ENCODE data around the gene ZNF609. TPM values are rescaled to one million over a fixed set of nuclear protein-coding genes. Genes with fewer than 3 reads are reported as not detected.

ZNF609 gene
- total RNA-seq, 4 donors from 2014 or later = 38.3 to 53.7 (median 45.3) TPM

DNA sequence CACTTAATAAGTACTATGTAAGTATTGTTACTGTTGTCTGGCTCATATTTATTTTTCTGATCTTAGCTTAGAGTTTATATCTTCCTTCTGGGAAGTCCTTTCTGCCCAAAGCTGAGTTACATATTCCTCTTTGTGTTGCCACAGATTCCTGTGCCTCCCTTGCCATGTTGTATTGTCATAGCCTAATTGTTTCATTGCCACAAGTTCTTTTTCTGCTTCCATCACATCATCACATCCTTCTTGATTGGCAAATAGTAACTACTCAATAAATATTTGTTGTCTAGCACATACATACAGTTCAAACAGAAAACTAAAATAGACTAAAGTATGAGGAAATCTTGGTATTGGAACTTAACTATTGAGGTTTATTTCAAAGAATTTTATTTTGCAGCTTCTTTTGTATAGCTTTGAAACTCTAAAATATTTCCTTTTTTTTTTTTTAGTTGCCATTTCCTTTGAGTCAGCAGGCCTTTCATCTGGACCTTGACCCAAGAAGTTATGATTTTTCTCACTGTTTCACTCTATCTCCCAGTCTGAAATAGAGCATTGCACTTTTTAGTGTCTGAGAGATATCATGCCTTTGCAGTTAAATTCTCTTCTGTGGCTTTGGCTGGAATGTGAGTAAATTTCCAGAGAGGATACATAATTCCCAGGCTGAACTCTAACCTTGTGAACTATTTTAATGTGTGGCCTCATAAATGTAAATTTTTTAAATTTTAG lies 98.2 kb downstream of the ZNF609 start:
- H3K9me3 ChIP-seq = no peaks in the 10 kb centered on the region
- H3K4me1 ChIP-seq = peaks cover 0 to 30% (median 20%) of the 10 kb centered on the region in 4 donors
- no peaks in the 10 kb centered on the region for H3K27me3 ChIP-seq
- intact Hi-C loops (cut with DNase I) = no loop called here
- TF ChIP-seq POLR2A (IDR thresholded peaks at IDR 0.05; ENCODE audit: low read depth) = no peak
- no peak for TF ChIP-seq POLR2AphosphoS5 (IDR thresholded peaks at IDR 0.05)
- TF ChIP-seq, protein P1, sequence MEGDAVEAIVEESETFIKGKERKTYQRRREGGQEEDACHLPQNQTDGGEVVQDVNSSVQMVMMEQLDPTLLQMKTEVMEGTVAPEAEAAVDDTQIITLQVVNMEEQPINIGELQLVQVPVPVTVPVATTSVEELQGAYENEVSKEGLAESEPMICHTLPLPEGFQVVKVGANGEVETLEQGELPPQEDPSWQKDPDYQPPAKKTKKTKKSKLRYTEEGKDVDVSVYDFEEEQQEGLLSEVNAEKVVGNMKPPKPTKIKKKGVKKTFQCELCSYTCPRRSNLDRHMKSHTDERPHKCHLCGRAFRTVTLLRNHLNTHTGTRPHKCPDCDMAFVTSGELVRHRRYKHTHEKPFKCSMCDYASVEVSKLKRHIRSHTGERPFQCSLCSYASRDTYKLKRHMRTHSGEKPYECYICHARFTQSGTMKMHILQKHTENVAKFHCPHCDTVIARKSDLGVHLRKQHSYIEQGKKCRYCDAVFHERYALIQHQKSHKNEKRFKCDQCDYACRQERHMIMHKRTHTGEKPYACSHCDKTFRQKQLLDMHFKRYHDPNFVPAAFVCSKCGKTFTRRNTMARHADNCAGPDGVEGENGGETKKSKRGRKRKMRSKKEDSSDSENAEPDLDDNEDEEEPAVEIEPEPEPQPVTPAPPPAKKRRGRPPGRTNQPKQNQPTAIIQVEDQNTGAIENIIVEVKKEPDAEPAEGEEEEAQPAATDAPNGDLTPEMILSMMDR (IDR thresholded peaks at IDR 0.05) = no peak
- TF ChIP-seq EP300 (IDR thresholded peaks at IDR 0.05) = no peak
- H3K4me3 ChIP-seq = no peak overlapping the region
- no peaks in the 10 kb centered on the region for H3K36me3 ChIP-seq
- no peak for DNase-seq (ENCODE audit: extremely low spot score)
- H3K27ac ChIP-seq (replicated peaks in 1 of 4) = no peak overlapping the region

DNA sequence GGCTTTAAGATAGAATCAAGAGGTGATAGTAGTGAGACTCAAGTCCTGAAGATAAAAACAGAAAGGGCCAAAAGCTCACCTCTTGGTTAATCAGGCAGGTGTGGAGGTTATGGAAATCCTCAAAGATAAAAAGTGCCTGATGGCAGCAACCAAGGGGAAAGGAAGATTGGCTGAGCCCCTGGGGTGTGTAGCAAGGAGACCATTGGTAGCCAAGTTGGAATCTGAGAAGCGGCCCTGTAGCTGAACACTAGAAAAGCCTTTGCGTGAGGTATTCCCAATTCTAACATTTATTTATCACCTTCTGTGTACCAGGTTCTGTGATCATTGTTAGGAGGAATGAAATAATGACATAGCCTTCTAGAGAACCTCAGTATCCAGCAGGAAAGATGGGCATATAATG lies 98.9 kb downstream of the ZNF609 start:
- TF ChIP-seq POLR2AphosphoS5 (IDR thresholded peaks at IDR 0.05) = no peak
- TF ChIP-seq POLR2A (IDR thresholded peaks at IDR 0.05; ENCODE audit: low read depth) = no peak
- no peak for TF ChIP-seq EP300 (IDR thresholded peaks at IDR 0.05)
- TF ChIP-seq, protein P1 (IDR thresholded peaks at IDR 0.05) = no peak
- intact Hi-C loops (cut with DNase I) = no loop called here
- Histone ChIP-seq H3K27ac (replicated peaks in 1 of 4) (no peak overlapping the region), H3K27me3 (no peaks in the 10 kb centered on the region), H3K9me3 (no peaks in the 10 kb centered on the region), H3K4me3 (no peak overlapping the region), H3K36me3 (no peaks in the 10 kb centered on the region), H3K4me1 (peaks cover 0 to 25% (median 20%) of the 10 kb centered on the region in 4 donors)
- DNase-seq (ENCODE audit: extremely low spot score) = no peak
- WGBS = 100% methylated on average over 2 of the region's 2 CpGs

DNA sequence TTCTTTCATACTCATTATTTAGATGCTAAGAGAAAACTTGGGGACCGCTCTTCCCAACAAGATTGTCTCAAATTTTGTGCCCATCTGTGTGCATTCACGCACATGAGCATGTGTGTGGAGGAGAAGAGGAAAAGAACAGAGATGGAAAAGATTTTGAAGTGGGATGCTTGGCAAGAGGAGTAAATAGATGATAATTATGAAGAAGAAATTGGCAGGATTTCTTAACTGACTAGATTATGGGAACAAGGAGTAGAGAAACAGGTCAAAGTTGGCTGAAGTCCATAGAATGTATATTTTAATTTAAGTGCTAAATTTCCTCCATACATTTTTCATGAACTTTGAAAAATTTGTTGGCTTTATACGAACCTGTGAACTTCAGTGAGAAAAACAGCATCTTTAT lies 100.1 kb downstream of the ZNF609 start:
- intact Hi-C loops (cut with DNase I) = no loop called here
- TF ChIP-seq, protein P1 (IDR thresholded peaks at IDR 0.05) = no peak
- TF ChIP-seq EP300 (IDR thresholded peaks at IDR 0.05) = no peak
- no peak for TF ChIP-seq POLR2A (IDR thresholded peaks at IDR 0.05; ENCODE audit: low read depth)
- no peak for TF ChIP-seq POLR2AphosphoS5 (IDR thresholded peaks at IDR 0.05)

DNA sequence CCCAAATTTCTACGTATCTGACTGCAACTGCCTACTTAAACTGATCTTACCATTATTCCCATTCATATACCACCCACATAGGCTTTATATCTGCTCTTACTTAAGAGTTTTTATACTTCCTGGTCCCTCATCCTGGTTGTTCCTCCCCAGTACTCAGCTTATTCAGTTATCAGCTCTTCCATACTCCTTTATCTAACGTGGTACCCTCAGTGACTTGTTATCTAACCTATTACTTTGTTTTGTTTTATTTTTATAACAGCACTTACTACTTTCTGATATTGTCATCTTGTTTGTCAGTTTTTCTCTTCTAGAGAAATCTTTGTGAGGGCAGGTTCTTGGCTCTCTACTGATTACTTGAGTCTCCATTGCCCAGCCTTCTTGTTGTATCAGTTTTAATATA lies 100.6 kb downstream of the ZNF609 start:
- H3K4me3 ChIP-seq = no peak overlapping the region
- H3K36me3 ChIP-seq = peaks cover 0 to 4% (median 0%) of the 10 kb centered on the region in 4 donors
- no peak overlapping the region for H3K27ac ChIP-seq (replicated peaks in 1 of 4)
- H3K27me3 ChIP-seq = no peaks in the 10 kb centered on the region
- WGBS = 74% methylated on average over 2 of the region's 2 CpGs
- peaks cover under 1 to 26% (median 20%) of the 10 kb centered on the region in 4 donors for H3K4me1 ChIP-seq
- H3K9me3 ChIP-seq = no peaks in the 10 kb centered on the region
- no peak for TF ChIP-seq EP300 (IDR thresholded peaks at IDR 0.05)
- no peak for TF ChIP-seq POLR2A (IDR thresholded peaks at IDR 0.05; ENCODE audit: low read depth)
- TF ChIP-seq POLR2AphosphoS5 (IDR thresholded peaks at IDR 0.05) = no peak
- TF ChIP-seq, protein P1 (IDR thresholded peaks at IDR 0.05) = no peak
- intact Hi-C loops (cut with DNase I) = no loop called here
- no peak for DNase-seq (ENCODE audit: extremely low spot score)

More for the DNA sequence above, 100.1 kb downstream of the ZNF609 start:
- no peaks in the 10 kb centered on the region for H3K9me3 ChIP-seq
- 93% methylated on average over 3 of the region's 3 CpGs for WGBS
- no peak overlapping the region for H3K4me3 ChIP-seq
- H3K36me3 ChIP-seq = peaks cover 0 to 4% (median 0%) of the 10 kb centered on the region in 4 donors
- DNase-seq (ENCODE audit: extremely low spot score) = no peak
- H3K27me3 ChIP-seq = no peaks in the 10 kb centered on the region
- H3K27ac ChIP-seq (replicated peaks in 1 of 4) = no peak overlapping the region
- H3K4me1 ChIP-seq = peaks cover 0 to 25% (median 20%) of the 10 kb centered on the region in 4 donors
